DOHH2 (cell line): ENCODE results near the gene SYNGR1.

Source experiments
- EZH2phosphoT487 ChIP-seq: fragments of 200-600 bp; sonication (generic); IDR thresholded peaks from 2 replicates; pipeline ENCODE4 v1.6.1; 2017; ENCODE audit warnings: borderline replicate concordance, mild to moderate bottlenecking, antibody characterized with exemption, low read length, moderate library complexity, mixed read lengths
- TF ChIP-seq, protein P1 (sequence below): fragments of 200-600 bp; sonication (generic); IDR thresholded peaks from one replicate; pipeline ENCODE4 v1.5.1; 2014; ENCODE audit warnings: antibody characterized with exemption, mild to moderate bottlenecking, low read depth, low read length; ENCODE audit not compliant: poor library complexity, severe bottlenecking

DNA sequence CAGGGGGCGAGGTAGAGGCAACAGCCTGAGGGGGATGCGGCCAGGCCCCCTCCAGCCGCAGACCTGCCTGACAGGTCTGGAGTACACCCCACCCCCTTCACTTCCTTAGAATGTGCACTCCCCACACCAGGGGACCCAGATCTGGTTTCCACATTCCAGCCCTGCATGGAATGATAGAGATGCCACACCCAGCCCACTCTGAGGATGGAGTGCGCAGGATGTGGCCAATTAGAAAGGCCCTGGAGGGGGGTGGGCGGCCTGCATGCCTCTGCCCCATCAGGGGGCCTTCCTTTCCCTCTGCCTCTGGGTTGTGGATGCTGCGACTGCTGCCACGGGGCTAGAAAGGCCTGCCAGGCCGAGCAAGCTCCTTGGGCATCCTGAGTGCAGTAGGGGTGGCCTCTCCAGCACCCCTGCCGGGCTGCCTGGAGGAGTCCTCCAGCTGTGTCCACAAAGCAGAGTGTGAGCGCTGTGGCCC is 78.8 kb downstream of the SYNGR1 start:
- TF ChIP-seq, protein P1, sequence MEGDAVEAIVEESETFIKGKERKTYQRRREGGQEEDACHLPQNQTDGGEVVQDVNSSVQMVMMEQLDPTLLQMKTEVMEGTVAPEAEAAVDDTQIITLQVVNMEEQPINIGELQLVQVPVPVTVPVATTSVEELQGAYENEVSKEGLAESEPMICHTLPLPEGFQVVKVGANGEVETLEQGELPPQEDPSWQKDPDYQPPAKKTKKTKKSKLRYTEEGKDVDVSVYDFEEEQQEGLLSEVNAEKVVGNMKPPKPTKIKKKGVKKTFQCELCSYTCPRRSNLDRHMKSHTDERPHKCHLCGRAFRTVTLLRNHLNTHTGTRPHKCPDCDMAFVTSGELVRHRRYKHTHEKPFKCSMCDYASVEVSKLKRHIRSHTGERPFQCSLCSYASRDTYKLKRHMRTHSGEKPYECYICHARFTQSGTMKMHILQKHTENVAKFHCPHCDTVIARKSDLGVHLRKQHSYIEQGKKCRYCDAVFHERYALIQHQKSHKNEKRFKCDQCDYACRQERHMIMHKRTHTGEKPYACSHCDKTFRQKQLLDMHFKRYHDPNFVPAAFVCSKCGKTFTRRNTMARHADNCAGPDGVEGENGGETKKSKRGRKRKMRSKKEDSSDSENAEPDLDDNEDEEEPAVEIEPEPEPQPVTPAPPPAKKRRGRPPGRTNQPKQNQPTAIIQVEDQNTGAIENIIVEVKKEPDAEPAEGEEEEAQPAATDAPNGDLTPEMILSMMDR, result no peak
- TF ChIP-seq EZH2phosphoT487, result no peak
